HG03280 (cell line): ENCODE data around the gene TOB1.

Experiments used
- ATAC-seq: cut with Tn5 transposase; IDR thresholded peaks from one replicate; pipeline ENCODE4 v1.9.1; 2021; ENCODE audit warnings: mild to moderate bottlenecking, moderate library complexity; ENCODE audit not compliant: unreplicated experiment

TOB1 gene

GRCh38 chr17:50848711-50849110 is 17.4 kb downstream of the TOB1 start:
- ATAC-seq, result no peak

GRCh38 chr17:50848039-50848438 is 18.1 kb downstream of the TOB1 start:
- no peak for ATAC-seq

- no peak for ATAC-seq
Measured at GRCh38 chr17:50847566-50847965, 18.6 kb downstream of the TOB1 start.

GRCh38 chr17:50845240-50846147 is 20.7 kb downstream of the TOB1 start:
- ATAC-seq, result no peak

GRCh38 chr17:50844117-50844700 is 21.9 kb downstream of the TOB1 start:
- no peak for ATAC-seq

GRCh38 chr17:50843150-50843905 is 22.8 kb downstream of the TOB1 start:
- ATAC-seq, result no peak

- no peak for ATAC-seq
Measured at GRCh38 chr17:50842506-50843149, 23.5 kb downstream of the TOB1 start.

- ATAC-seq, result no peak
Measured at GRCh38 chr17:50841949-50842354, 24.2 kb downstream of the TOB1 start.

GRCh38 chr17:50841277-50841948 is 24.7 kb downstream of the TOB1 start:
- ATAC-seq, result no peak

- ATAC-seq, result no peak
Measured at GRCh38 chr17:50840311-50840851, 25.8 kb downstream of the TOB1 start.

GRCh38 chr17:50839591-50840310 is 26.4 kb downstream of the TOB1 start:
- ATAC-seq, result no peak

GRCh38 chr17:50837980-50838954 is 27.9 kb downstream of the TOB1 start:
- ATAC-seq, result no peak

GRCh38 chr17:50837286-50837979 is 28.7 kb downstream of the TOB1 start:
- no peak for ATAC-seq

GRCh38 chr17:50836826-50837225 is 29.3 kb downstream of the TOB1 start:
- ATAC-seq, result no peak

- no peak for ATAC-seq
Measured at GRCh38 chr17:50835301-50836234, 30.6 kb downstream of the TOB1 start, which contains the start of gene WFIKKN2. Gene WFIKKN2, plus strand, starts transcription at chr17:50835586. Its CDS starts 352 bp downstream, at chr17:50835938.

- no peak for ATAC-seq
Measured at GRCh38 chr17:50834429-50835300, 31.5 kb downstream of the TOB1 start.
